Upper lobe of left lung (tissue), 4 donors: ENCODE data around the gene CLDN7.

Experiments used
- POLR2AphosphoS5 ChIP-seq, 2 donors: sonication (generic); formaldehyde crosslinking; IDR thresholded peaks; one replicate each; pipeline ENCODE4 v1.5.1; 2017; ENCODE audit warnings: antibody characterized with exemption in 2 of 2
- TF ChIP-seq, protein P1 (sequence below), 6 experiments: fragments of 450-650 bp in 4 of 6; fragments of 200-600 bp in 2 of 6; sonication (generic) in 2 of 6; IDR thresholded peaks; one replicate each; pipeline ENCODE4 v1.5.1; 2016 to 2019; ENCODE audit warnings: antibody characterized with exemption in 6 of 6

DNA sequence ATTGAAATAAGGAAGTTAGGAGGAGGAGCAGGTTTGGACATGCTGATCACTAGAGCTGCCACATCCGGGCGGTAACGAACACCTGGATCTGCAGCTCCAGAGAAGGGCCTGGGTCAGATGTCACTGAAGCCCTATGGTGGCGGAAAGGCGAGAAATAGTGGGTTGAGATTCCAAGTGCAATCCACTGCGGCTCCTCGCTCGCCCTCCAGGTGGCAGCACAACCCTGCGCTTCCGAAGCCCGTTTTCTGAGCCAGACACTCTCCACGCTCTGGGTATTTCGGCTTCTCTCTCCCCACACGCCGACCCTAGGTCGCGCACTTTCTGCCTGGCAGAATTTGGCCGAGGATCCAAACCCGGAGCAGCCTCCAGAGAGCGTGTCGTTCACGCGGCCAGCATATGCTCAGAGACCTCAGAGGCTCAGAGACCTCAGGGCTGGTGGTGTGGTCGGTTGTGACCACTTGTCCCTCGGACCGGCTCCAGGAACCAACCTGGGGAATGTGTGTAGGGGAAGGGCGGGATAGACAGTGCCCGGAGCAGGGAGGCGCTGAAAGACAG, 18.3 kb upstream of the CLDN7 start:
- TF ChIP-seq, protein P1, sequence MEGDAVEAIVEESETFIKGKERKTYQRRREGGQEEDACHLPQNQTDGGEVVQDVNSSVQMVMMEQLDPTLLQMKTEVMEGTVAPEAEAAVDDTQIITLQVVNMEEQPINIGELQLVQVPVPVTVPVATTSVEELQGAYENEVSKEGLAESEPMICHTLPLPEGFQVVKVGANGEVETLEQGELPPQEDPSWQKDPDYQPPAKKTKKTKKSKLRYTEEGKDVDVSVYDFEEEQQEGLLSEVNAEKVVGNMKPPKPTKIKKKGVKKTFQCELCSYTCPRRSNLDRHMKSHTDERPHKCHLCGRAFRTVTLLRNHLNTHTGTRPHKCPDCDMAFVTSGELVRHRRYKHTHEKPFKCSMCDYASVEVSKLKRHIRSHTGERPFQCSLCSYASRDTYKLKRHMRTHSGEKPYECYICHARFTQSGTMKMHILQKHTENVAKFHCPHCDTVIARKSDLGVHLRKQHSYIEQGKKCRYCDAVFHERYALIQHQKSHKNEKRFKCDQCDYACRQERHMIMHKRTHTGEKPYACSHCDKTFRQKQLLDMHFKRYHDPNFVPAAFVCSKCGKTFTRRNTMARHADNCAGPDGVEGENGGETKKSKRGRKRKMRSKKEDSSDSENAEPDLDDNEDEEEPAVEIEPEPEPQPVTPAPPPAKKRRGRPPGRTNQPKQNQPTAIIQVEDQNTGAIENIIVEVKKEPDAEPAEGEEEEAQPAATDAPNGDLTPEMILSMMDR (IDR thresholded peaks at IDR 0.05), result peak; percentile 87 to 97 (median 95)
- TF ChIP-seq POLR2AphosphoS5 (IDR thresholded peaks at IDR 0.05), result no peak
